Hematopoietic multipotent progenitor cell treated with erythropoietin and hydrocortisone succinate and interleukin-3 and kit ligand, for 15 days (in vitro differentiated cells): ENCODE measurements around the gene NEDD4L.

Experiments
- DNase-seq: peaks from one replicate; pipeline ENCODE4 v3.0.0-alpha.2; 2015; ENCODE audit warnings: low spot score

NEDD4L gene

GRCh38 chr18:58183226-58183625 lies 139.2 kb downstream of the NEDD4L start:
- no peak for DNase-seq

DNA sequence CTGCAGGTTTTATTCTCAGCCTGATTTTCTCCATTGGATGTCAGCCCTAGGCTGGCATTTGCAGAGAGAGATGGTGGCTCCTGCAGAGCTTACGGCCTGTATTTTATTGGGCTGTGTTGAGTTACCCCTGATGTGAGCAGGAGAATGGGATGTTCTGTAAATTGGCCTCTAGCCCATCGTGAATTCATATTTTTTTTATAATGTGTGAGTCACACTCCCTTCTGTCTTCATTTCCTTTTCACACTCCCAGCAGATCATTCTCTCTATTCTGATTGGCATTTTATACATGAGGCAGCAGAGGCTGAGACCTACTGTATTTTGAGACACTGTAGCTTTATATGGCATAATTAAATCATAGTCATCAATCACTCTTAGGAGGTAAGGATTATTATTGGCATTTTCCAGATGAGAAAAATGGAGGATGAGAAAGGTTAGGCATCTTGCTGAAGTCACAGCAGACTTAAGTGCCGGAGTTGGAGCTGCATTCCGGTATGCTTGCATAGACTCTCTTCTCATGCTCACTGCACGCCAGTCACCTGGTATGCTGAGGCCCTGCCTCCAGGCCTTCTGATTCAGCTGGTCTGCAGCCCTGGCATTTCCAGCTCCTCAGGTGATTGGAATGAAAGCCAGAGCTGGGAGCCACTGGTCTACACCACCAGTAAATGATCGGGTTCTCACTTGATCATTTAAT lies 142.4 kb downstream of the NEDD4L start:
- DNase-seq: no peak

DNA sequence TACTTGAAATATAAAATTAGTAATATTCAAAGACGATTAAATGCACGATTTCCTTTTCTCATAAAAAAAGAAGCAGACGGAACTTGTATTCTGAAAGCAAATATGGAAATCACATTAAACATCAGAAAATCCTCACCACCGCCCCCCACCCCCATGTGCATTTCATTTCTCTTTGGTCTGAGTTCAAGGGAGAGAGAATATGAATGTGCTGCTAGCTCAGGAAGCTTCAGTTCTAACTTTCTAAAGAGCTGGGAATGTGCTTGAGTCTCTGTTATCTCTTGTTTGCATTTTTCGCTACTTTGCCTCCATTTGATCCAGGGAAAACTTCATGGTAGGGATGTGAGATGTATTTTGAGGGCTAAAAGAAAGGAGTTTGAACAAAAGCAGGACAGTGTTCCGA lies 143.6 kb downstream of the NEDD4L start:
- DNase-seq: no peak

DNA sequence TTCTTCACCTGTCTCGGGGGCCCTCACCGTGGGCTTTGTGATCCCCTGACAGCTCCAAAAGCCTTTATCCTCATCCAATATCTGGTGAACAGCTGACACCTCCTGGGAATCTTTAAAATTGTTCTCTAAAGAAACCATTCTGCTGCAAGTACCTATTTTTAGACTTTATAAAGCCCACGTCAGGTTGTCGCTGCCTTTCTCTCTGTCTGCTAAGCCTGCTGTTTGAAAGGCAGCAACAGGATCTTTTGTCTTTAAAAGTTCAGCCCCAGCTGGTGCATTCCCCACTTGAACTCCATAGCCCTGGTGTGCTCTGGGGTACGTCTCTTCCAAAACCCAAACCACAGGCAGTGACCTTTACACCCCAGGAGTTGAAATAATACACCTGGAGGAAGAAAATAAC lies 145.0 kb downstream of the NEDD4L start:
- no peak for DNase-seq

GRCh38 chr18:58190842-58191530 lies 147.0 kb downstream of the NEDD4L start:
- DNase-seq: no peak

- no peak for DNase-seq
Measured at GRCh38 chr18:58191626-58192025, 147.6 kb downstream of the NEDD4L start.

DNA sequence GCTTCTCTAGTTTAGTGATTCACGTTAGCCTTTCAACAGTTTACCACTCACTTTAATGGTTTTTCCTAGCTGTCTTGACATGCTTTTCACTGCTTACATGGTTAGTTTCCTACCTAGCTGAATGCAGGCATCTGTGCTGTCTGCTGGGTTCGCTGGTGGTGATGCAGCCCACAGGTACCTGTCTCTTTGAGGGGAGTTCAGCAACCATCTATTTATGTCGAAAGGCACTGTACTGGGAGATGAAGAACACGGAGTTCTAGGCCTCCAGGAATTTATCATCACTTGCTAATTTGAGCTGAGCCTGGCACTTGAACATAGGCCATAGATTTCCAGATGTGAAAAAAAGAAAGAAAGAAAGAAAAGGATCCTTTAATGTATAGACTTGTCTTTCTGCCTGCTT lies 148.5 kb downstream of the NEDD4L start:
- DNase-seq: no peak

GRCh38 chr18:58194028-58194427 lies 150.0 kb downstream of the NEDD4L start:
- DNase-seq: no peak

GRCh38 chr18:58195278-58195765 lies 151.3 kb downstream of the NEDD4L start:
- no peak for DNase-seq

- DNase-seq: no peak
Measured at GRCh38 chr18:58196164-58196563, 152.1 kb downstream of the NEDD4L start.

DNA sequence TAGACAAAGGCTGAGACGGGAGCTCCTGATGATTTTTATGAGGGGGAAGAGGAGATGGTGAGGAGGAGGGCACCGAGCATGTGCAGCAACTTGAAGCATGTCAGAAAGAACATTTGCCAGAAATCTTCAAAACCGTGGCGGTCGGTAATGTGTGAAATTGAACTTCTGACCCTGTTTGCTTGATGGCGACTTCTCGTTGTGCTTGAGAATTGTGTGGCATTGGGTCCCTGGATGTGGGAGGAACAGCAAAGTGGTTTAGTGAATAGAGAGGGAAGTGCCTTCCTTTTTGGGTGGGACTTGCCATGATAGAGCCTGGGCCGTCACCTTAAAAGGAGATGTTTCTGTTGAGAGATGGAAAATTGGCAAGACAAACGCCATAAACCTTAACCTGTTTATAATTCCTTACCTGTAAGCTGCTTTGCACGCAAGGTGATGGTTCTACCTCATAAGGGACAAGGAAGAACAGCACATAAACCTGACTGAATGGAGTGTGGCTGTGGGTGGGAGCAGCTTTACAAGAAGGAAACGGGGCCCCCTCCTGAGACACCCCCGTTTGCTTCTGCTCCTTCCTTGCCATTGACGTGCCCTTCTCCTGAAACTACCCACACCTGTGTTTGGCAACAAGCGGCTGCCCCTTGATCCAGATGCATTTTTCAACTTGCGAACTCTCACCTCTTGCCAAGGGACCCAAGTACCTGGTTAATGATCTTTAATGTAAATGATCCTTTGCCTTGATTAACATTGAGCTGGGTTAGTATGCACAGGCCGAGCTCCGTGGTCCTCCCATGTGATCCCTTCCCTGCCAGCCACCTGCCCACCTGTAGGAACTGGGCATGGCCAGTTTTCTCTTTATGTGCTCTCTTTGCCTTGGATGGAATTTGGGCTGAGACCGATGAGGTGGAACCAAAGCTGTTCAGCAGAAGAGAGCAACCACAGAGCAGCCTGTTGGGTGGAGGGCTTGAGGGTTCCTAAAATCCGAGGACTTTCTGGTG lies 153.2 kb downstream of the NEDD4L start:
- DNase-seq: no peak

DNA sequence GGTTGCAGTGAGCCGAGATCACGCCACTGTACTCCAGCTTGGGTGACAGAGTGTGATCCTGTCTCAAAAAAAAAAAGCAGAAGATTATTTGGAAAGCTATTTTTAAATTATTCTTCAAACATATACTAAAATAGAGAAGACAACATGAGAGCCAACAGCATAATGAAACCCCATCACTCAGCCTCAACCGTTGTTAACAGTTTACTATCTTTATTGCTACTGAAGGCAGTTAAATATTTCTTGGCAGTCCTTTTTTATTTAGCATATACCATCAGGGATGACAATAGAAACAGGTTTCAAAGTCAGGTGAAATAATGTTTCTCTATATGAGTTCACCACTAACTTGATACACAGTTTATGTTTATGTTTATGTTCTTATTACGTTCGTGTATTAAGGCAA lies 157.2 kb downstream of the NEDD4L start:
- DNase-seq: no peak

DNA sequence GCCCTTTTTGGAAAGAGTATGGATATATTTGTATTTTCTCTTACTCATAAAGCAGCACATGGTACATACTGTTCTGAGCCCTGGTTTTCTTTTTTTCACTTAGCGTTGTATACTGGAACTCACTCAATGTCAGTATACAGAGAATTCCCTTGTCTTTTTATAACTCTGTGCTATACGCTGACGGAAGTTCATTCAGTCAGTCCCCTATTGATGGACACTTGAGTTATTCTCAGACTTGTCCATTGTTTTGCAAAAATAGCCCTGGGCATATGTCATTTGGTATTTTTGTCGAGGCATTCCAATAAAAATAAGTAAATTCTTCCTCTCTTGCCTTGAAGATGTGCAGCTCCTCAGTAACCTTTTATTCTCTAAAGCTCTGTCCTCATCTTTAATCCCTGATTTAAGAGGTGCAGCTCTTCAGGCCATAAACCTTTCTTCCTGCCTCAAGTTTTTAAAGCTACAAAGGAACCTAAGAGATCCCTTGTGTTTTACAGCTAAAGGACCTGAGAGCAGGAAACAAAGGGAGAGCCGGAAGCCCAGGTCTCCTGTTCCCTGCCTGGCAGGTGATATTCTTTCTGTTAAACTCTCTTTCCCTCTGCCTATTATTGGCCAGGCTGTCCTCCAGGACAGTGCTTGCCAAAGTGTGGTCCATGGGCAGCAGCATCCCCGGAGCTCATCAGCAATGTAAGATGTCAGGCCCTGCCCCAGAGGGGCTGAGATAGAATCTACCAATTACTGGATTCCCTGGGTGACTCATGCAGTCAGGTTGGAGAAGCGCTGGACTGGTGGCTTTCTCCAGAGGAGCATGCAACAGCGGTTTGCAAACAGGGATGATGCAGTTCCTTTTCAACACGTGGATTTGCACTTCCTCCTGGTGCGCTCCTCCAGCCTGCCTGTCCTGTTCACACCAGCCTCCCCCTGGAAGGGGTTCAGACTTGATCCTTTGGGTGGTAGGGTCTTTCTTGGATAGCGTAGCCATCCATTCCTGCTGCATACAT lies 158.0 kb downstream of the NEDD4L start:
- no peak for DNase-seq

DNA sequence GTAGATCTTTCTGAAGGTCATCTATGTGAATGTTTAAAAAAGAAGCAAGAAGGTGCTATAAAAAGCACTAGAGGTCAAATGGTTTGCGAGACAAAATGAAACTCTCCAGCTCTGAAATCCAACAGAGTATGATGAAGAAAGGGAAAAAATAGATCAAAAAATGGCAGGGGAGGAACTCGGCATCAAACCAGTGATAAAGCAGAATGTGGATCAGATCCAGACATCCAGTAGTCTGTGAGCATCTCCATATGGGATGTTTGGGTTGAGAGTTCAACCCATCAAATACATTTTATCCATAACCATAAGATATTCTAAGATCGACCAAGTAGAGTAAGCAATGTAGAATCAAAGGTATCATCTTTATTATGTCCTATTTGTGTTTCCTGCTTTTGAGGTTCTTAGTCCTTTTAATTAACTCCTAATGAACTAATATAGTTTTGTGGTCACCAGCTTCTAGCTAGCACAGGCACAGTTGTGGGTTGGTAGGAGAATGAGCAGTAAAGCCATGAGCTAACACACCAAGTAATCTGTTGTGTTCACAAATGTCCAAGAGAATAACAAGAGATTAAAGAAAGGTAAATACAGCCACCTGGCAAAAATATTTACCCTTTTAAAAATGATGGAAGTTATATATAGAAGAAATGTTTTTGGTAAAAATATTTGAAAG lies 160.9 kb downstream of the NEDD4L start:
- DNase-seq: no peak

DNA sequence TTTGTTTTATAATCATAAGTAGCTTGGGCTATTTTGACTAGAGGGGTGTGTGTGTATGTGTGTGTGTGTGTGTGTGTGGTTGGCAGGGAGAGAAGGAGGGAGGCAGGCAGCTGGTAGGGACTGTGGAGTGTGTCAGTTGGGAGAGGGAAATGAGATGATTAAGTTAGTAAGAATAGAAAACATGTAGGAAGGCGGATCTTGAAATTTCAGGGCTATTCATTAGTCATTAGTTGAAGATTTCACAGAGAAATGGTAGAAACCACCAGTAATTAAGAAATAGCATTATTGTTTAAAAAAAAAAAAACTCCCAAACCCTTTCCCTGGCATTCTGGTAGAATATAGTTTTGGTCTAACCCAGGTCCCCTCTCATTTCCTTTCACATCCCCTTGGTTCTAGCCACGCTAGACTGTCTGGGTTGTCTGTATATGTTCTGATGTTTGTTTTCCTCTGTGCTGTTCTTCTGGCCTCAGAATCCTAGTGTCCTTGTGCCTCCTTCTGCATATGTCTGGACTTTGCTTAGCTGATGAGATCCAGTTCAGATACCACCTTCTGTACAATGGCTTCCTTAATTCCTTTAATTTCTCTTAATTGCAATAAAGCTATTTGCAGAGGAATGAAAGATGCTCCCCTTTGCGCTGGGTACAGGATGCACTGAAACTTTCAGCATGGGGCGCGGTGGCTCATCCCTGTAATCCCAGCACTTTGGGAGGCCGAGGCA lies 161.6 kb downstream of the NEDD4L start:
- no peak for DNase-seq

GRCh38 chr18:58207520-58208152 lies 163.6 kb downstream of the NEDD4L start:
- DNase-seq: no peak

- no peak for DNase-seq
Measured at GRCh38 chr18:58208207-58208932, 164.3 kb downstream of the NEDD4L start.

GRCh38 chr18:58209326-58209725 lies 165.3 kb downstream of the NEDD4L start:
- DNase-seq: no peak

DNA sequence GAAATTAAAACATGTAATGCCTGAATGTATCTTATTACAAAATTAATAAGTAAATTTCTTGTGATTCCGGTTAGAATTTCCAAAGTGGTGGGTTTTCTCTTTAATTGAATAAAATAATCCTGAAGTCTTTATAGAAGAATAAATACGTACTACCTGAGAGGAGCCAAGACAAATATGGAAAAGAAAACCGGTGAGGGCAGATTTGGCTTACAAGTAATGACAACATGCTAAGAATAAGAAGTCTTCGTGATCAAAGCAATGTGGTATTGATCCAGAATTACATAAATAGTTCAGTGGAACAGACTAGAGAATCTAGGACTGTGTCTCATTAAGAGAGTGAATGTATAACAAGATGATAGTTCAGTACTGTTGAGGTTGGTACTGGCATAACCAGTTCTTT lies 167.5 kb downstream of the NEDD4L start:
- DNase-seq: no peak
